LHCN-M2 (cell line): Measurements from ENCODE around the gene COX4I2. TPM values are rescaled to one million over a fixed set of nuclear protein-coding genes. Genes with fewer than 3 reads are reported as not detected.

Experiments
- DNase-seq: peaks from one replicate; pipeline ENCODE4 v3.0.0-alpha.2; 2012; ENCODE audit warnings: low read depth
- total RNA-seq: library from RNA; depleted of rRNA; stranded (reverse); fragments of >200 nt; gene quantifications from 2 replicates; pipeline ENCODE4 v1.2.3, GENCODE V29; 2014

The COX4I2 gene
- total RNA-seq, 1 experiment from 2014 or later: not detected

DNA sequence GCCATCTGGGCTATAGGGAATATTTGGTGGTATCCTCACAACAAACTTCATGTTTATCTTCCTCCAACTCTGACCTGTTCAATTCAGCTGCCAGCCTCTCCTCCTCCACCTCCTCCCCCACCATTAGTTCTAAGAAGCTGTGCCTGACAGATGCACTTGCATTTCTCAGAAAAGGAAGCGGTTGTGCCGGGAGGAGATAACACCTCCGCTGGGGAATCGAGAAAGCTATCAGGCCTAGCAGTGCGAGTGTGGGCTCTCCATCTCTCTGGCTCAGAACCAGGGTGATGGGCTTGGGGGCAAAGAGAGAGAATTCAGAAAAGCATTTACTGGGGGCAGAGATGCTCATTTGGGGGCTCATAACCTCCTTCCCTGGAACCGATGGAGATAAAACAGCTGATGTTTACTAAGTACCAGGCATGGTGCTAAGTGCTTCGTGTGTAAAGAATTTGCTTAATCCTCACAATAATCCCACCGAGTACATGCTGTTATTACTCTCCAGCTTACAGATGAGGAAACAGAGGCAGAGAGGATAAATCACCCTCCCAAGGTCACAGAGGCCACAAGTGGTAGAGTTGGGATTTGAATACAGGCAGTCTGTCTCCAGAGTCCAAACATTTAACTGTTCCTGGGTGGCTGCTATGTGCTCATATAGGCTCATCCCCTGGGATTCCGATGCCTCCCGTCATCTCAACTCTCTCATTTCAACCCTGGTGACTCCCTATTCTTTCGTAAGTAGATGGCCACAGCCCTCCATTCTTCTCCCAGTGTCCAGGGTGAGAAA is 38.3 kb downstream of the COX4I2 start:
- DNase-seq: peak; percentile 75

DNA sequence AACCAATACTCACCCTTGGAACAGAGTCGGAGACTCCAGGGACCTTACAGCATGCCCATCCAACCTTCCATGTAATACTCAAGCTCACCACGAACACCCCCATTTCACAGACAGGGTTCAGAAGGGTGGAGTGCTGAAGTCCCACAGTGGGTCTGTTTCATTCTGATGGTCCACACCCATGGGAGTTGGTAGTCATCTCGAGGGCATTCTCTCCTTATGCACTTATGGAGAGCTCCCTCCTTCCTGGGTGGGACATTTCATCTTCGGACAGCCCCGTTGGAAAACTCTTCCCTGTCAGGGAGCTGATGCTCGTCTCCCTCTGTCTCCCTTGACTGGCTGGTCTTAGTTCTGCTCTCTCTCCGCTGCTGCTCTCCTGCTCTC is 38.9 kb downstream of the COX4I2 start:
- DNase-seq: no peak

DNA sequence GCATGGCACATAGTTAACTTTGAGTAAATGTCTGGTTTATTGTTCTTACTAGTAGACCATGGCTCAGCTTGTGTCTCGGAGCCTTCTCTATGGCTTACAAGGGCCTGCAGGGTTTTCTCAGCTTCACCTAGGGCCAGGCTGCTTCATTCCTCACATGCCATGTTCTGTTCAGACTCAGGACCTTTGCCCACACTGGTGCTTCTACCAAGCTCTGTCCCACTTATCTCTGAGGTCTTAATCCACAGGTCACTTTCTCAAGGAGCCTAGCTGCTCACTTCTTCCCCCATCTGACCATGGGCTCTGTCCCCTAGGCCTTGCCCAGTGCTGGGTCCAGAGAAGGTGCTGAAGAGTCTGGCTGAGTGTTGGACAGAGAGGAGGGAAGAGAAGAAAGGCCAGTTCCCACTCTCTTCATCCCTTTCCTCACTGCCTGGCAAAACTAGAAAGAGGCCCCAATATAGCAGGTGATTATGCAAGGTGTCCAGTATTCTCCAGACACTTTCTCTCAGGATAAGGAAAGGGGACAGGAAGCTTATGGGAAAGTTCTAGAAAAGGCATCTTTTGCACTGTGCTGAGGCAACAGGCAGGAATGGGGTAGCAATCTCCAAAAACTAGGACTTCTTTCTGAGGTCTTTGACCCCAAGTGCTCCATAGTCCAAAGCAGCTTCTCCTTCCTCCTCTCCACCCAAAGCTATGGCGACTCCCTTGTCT is 40.0 kb downstream of the COX4I2 start:
- DNase-seq: no peak

DNA sequence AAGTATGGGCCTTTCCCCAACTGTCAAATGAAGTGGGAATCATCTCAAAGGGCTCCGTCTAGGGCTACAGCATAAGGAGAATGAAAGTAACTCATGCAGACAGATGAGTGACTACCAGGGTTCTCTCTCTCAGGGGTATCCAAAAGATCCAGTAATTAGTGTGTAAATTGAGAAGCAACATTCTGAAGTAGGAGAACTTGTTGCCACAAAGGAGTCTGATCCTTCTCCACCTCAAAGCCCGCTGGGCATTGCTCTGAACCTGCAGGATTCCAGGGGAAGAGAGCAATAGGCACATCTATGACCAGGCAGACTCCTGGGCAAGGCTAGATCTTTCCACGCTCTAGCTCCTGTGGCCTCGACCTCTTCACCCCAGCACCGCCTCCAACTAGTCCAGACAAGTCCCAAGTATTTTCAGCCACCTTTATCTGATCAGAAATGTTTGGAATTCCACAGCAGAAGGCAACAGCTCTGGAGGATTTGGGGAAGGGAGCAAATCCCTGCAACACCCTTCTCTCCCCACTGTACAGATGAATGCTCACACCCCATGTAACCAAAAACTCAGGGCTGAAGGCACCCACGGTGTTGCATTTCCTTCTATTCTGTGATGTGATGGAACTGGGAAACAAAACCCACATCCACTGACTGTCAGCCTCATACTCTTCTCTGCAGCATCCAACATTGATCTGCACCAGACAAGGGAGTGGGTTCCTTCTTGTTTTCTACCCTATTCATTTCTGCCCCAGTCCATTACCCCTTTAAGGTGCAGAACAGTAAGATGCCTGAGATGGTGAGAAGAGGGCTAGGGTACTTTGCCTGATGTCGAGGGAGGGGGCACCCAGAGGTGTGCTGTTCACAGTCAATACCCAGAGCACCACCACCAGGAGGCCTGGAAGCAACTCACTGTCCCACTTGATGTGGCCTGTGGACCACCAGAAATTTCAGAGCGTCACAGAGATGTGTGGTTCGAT is 41.0 kb downstream of the COX4I2 start:
- DNase-seq: peak; percentile 45

DNA sequence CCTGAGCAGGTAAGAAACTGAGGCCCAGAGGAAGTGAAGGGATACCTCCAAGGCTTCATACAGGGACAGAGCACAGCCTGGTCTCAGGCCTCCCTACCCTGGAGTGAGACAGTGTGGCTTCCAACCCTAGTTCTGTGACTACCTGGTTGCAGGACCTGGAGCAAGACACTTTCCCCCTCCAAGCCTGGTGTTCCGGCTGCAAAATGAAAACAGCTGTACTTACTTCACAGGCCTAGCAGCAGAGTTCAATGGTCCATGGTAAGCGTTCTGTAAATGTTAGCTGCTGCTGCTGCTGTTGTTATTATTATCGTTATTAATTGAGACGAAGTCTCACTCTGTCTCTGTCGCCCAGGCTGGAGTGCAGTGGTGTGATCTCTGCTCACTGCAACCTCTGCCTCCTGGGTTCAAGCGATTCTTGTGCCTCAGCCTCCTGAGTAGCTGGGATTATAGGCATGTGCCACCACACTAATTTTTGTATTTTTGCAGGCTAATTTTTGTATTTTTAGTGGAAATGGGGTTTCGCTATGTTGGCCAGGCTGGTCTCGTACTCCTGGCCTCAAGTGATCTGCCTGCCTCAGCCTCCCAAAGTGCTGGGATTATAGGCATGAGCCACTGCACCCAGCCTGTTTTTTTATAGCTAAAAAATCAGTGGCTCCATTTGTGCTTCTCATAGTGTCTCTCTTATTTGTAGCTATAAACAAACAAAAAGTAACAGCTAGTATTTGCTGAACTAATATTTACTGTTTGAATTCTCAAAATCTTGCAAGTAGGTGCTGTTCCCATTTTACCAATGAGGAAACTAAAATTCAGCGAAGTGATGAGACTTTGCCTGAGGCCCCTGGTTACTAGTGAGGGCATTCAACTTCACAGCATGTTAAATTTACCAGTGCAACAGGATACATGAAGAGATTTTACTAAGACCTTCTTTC is 41.9 kb downstream of the COX4I2 start:
- DNase-seq: no peak

DNA sequence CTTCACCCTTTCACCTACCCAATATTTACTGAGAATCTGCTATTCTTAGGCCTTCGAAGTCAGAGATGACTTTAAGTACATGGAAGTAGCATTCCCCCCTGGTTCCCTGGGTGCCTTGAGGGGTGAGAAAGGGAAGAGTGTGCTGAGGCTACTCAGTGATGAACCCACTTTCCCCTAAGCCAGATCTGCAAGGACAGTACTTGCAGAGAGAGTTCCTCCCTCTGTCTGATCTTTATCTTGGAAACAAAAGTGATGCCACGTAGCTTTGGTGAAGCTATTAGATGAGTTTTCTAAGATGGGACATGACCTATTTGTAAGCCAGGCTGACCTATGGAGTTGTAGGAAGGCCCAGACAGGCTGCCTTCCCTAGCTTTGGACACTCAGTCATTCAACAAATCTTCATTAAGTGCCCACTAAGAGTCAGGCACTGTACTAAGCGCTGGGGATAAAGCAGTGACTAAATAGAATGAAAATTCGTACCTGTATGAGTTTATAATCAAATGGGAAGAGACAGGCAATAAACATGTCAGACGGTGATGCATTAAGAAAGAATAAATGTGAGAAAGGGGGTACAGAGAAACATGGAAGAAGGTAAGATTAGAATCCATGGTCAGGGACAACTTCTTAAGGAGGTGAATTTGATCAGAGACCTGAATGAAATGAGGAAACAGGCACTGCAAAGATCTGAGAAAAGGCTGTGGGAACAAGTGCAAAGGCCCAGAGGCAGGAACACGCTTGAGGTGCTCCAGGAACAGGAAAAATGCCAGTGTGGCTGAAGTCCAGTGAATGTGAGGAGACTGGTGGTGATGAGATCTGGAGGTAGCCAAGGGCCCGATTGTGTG is 42.8 kb downstream of the COX4I2 start:
- no peak for DNase-seq

DNA sequence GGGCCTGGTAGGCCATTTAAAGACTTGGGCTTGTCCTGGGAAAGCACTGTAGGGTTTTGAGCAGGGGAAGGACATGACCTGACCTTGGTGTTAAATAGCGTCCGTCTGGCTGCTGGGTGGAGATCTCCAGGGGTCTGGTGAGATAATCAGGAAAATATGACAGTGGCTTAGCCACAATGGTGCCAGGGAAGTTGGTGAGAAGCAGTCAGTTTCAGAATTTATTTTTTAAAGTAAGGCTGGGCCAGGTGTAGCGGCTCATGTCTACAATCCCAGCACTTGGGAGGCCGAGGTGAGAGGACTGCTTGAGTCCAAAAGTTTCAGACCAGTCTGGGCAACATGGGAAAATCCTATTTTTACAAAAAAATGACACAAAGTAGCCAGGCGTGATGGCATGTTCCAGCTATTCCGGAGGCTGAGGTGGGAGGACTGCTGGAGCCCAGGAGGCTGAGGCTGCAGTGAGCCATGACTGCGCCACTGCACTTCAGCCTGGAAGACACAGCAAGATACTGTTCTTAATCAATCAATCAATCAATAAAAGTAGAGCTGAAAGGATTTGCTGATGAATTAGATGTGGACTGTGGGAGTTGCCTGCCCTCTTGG is 43.5 kb downstream of the COX4I2 start:
- no peak for DNase-seq

DNA sequence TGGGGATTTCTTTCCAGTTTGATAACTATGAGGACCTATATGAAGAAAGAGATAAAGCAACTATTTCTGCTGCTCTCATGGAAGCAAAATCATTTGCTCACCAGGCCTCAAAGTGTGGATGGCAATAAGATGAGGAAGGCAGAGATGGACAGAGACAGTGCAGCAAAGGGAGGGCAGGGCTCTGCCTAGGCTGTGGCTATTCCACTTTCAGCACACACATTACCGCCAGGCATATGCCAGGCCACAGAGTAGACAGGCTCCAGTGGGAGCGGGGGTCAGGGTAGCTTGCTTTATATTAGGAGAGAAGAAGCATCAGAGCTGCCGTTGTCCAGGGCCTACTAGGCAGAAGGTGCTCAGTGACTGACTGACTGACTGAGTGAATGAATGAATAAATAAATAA is 44.1 kb downstream of the COX4I2 start:
- DNase-seq: no peak

DNA sequence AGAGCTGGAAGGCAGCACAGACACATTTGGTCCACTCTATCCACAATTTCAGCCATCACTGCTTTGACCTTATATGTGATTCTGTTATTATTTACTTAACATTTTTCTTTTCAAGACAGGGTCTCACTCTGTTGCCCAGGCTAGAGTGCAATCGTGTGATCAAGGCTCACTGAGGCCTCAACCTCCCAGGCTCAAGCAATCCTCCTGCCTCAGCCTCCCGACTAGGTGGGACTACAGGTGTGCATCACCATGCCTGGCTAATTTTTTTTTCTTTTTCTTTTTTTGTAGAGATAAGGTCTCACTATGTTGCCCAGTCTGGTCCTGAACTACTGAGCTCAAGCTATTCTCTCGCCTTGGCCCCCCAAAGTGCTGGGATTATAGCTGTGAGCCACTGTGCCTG is 44.6 kb downstream of the COX4I2 start:
- no peak for DNase-seq

DNA sequence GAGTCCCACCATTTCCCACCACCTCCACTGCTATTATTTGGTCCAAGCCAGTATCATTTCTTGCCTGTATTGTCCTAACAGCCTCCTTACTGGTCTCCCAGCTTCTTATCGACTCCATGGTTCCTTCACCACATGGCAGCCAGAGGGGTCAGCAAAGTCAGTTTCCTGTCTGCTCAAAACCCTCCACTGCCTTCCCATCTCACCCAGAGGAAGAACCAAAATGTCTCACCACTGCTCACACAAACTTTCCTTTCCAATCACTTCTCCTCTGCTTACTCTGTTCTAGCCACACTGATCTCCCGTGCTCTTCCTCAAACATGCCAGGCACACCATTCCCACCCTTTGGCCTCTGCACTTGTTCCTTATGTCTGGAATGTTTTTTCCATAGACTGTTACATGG is 45.2 kb downstream of the COX4I2 start:
- no peak for DNase-seq

DNA sequence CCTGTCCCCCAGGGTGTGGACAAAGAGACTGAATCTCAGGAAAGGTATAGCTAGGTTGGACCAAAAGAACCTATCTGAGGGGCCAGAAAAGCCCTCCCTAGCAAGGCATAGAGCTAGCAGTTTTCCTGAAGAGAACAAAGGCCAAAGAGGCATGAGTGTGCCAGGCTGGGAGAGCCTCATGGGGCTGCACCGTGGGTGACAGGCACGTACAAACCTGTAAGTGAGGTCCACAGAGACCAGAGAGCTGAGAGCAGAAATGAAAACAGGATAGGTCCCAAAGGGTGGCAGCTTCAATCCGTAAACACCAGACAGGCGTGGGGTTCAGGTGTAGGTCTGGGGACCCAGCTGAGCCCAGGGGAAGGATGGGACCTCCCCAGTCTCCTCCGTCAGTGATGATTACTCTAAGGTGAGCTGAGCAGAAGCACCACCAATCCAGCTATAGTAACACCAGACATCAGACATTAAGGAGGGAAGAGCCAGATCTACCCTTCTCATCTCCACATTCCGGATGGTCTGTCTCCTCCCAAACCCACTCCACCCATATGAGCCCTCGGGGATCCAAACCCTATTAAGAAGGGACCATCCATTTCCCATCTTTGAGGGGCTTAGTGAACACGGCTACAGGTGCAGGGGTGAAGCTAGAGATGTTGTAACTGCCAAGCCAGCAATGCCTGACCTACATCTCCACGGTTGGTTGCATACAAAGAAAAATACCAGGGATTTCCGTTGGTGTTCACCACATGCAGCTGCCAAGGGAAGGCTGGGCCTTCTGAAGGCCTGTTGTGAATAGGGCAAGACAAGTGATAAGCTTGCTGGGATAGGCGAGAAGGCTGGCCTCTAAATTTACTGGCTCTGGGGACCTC is 46.7 kb downstream of the COX4I2 start:
- DNase-seq: peak; percentile 70

DNA sequence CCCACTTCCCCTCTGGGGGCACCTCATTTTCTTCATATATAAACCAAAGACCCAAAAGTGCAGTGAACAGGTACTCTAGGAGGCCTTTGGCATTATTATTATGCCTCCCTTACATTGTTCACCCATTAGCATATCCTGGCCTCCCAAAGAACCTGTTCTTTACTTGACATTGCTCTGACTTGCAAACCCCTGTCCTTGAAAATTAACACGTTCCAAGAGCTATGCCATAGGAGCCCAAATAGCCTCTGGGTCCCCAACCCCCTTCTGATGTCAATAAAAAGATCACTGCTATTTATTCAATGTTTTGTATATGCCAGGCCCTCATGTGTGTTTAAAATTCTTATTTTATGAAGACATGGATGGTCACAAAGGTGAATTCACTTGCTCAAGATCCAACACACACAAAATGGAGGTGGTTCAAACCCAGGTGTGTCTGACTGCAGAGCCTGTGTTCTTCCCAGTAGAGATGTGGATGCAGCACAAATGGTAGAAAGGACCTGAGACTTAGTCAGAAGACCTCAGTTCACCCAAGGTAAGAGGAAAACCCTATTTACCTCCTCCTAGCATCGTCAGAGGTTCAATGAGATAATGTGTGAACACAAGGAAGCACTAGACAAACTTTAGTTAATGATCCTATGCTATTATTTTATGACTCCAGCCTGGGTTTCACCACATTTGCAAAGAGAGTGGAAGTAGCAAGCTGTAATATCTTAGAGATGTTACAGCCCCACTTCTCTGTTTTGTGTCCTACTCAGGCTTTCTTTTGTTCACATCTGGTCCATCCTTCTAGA is 48.3 kb downstream of the COX4I2 start:
- no peak for DNase-seq

DNA sequence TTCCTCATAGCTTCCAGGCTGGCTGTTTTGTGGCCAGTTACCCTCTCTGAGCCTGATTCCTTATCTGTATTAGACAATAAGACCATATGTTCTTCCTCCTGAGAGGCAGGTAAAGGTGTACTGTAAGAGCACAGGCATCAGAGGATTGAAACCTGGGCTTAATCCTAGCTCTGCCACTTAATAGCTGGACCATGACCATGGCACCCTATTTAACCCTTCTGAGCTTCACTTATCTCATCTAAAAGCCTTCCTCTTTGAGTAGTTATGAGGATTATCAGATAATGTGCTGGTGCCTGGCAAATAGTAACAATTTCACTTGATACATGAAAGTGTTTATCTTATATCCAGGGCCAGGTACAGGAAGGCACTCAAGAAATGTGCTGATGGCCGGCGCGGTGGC is 50.1 kb downstream of the COX4I2 start:
- DNase-seq: no peak

DNA sequence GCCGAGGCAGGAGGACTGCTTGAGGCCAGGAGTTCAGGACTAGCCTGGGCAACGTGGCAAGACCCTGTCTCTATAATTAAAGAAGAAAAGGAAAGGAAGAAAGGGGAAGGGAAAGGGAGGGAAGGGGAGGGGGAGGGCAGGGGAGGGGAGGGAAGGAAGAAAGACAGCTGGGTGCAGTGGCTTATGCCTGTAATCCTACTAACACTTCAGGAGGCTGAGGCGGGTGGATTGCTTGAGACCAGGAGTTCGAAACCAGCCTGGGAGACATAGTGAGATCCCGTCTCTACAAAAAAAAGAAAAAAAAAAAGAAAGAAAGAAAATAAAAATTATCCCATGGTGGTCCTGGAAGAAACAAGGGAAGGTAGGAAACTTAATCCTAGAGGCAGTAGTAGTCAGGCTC is 51.4 kb downstream of the COX4I2 start:
- no peak for DNase-seq

DNA sequence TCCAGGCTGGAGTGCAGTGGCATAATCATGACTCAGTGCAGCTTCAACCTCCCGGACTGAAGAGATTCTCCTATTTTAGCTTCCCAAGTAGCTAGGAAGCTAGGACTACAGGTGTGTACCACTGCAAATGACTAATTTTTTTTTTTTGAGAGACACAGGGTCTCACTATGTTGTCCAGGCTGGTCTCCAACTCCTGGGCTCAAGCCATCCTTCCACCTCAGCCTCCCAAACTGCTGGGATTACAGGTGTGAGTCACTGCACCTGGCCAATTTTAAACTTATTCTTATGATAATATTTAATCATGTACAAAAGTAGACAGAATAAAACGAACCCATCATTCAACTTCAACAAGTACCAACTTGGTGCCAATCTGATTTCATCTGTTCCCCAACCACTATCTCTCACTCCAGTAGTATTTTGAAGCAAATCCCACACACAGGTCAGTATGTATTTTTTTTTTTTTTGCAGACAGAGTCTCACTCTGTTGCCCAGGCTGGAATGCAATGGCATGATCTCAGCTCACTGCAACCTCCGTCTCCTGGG is 52.5 kb downstream of the COX4I2 start:
- no peak for DNase-seq

DNA sequence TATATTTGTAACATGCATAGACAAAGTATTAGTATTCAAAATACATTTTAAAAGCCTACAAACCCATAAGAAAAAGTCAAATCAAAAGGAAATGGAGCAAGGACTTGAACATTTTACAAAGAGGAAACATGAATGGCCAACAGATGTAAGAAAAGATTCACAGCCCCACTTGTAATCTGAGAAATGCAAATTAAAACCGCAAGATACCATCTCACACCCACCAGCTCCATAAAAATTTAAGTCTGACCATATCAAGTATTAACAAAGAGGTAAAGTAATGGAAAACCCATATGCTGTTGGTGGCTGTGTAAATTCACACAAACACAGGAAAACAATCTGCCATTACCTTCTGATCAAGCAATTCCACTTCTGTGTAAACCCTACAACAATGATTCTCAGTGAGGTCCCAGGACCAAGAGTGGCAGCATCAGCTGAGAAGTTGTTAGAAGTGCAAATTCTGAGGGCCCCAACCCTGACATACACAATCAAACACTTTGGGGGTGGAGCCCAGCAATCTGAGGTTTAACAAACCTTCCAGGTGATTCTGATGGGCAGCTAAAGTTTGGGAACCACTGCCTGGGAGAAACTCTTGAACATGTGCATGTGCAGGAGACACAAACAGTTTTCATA is 54.0 kb downstream of the COX4I2 start:
- peak; percentile 75 for DNase-seq

DNA sequence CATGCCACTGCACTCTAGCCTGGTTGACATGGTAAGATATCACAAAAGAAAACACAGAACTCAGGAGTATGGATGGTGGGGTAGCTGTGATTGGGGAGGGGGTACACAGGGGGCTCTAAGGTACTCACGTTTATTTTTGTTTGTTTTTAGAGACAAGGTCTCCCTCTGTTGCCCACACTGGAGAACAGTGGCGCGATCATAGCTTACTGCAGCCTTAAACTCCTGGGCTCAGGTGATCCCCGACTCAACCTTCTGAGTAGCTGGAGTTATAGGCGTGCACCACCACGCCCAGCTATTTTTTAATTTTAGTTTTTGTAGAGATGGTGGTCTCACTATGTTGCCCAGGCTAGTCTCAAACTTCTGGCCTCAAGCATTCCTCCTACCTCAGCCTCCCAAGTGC is 55.7 kb downstream of the COX4I2 start:
- DNase-seq: no peak
